Kidney epithelial cell (primary cell): ENCODE results near the gene CRYM. TPM values are rescaled to one million over a fixed set of nuclear protein-coding genes. Genes with fewer than 3 reads are reported as not detected.
"Not testable (repeated sequence)": the region's sequence is repeated elsewhere in the genome, so short reads cannot be mapped to it uniquely, and the experiment has no call there.

ENCODE experiments used
- DNase-seq: peaks from one replicate; pipeline ENCODE4 v3.0.0-alpha.2; 2010; ENCODE audit warnings: low read depth
- H3K27me3 ChIP-seq: 2 replicates; pipeline ENCODE4 v1.6.0; 2011; ENCODE audit warnings: low read length; ENCODE audit not compliant: control insufficient read depth, insufficient read depth
- H3K36me3 ChIP-seq: 2 replicates; pipeline ENCODE4 v1.5.1; 2011; ENCODE audit warnings: low read length; ENCODE audit not compliant: control insufficient read depth, insufficient read depth
- H3K4me3 ChIP-seq: 2 replicates; pipeline ENCODE4 v1.5.1; 2011; ENCODE audit warnings: low read depth, mild to moderate bottlenecking, control low read depth, low read length
- total RNA-seq: library from RNA; depleted of rRNA; stranded (reverse); fragments of >200 nt; gene quantifications from 2 replicates; pipeline ENCODE4 v1.2.3, GENCODE V29; 2015
- TF ChIP-seq, protein P1 (sequence below): IDR thresholded peaks from 2 replicates; pipeline ENCODE4 v1.5.1; 2011; ENCODE audit warnings: mild to moderate bottlenecking, moderate library complexity, low read length, control low read depth, inconsistent platforms; ENCODE audit not compliant: insufficient read depth, poor library complexity, severe bottlenecking

The CRYM gene
- total RNA-seq, 1 donor from 2014 or later = 2.0 TPM

DNA sequence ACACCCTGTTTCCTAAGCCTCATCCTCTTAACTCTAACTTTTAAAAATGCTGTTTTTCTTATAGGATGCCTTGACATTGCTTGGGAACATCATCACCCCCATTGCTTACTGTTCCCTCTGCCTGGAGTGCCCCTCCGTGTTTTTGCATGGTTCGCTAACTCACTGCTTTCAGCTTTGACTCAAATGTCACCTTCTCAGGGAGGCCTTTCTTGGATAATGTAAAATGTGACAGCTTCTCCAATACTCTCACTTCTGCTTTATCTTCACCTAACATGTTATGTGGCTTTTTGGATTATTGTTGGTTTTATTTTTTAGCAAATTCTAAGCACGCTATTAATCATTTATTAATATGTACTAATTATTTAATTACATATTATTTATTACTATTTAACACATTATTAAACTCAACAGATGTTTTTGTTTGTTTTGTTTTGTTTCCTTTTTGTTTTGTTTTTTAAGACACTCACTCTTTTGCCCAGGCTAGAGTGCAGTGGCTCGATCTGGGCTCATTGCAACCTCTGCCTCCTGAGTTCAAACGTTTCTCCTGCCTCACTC lies 3.8 kb downstream of the CRYM start:
- no peak for DNase-seq
- Histone ChIP-seq H3K27me3 (peaks cover 11% of the 10 kb centered on the region), H3K4me3 (no peak overlapping the region), H3K36me3 (no peaks in the 10 kb centered on the region)
- TF ChIP-seq, protein P1, sequence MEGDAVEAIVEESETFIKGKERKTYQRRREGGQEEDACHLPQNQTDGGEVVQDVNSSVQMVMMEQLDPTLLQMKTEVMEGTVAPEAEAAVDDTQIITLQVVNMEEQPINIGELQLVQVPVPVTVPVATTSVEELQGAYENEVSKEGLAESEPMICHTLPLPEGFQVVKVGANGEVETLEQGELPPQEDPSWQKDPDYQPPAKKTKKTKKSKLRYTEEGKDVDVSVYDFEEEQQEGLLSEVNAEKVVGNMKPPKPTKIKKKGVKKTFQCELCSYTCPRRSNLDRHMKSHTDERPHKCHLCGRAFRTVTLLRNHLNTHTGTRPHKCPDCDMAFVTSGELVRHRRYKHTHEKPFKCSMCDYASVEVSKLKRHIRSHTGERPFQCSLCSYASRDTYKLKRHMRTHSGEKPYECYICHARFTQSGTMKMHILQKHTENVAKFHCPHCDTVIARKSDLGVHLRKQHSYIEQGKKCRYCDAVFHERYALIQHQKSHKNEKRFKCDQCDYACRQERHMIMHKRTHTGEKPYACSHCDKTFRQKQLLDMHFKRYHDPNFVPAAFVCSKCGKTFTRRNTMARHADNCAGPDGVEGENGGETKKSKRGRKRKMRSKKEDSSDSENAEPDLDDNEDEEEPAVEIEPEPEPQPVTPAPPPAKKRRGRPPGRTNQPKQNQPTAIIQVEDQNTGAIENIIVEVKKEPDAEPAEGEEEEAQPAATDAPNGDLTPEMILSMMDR = no peak

DNA sequence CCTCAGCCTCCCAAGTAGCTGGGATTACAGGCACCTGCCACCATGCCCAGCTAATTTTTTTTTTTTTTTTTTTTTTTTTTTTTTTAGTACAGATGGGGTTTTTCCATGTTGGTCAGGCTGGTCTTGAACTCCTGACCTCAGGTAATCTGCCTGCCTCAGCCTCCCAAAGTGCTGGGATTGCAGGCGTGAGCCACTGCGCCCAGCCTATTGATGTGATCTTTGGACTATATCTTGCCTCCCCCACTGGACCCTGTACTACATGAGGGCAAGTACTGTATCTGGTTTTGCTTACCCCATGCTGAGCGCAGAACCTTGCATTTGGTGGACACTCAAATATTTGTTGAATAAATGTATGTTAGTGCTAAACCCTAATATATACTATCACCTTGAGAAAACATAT lies 5.3 kb downstream of the CRYM start:
- not testable (repeated sequence) for H3K36me3 ChIP-seq, H3K27me3 ChIP-seq, H3K4me3 ChIP-seq, DNase-seq

DNA sequence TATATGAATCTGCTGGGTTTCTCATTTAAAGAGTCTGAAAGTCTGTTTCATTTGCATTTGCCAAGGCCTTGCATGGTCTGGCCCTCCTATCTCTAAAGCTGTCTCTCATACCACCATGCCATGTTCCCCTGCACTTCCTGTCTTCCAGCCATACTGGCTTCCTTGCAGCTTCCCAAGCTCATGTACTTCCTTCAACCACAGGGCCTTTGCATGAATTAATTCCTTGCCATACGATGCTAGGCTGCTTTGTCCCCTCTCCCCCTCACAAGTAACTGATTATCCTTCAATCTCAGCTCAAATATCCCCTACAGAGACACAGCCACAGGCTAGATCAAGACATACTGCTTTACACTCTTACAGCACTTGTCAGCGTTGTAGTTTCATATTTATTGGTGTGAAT lies 5.8 kb downstream of the CRYM start:
- DNase-seq = no peak
- no peaks in the 10 kb centered on the region for H3K36me3 ChIP-seq
- peaks cover 3% of the 10 kb centered on the region for H3K27me3 ChIP-seq
- H3K4me3 ChIP-seq = no peak overlapping the region
- TF ChIP-seq, protein P1 = no peak

DNA sequence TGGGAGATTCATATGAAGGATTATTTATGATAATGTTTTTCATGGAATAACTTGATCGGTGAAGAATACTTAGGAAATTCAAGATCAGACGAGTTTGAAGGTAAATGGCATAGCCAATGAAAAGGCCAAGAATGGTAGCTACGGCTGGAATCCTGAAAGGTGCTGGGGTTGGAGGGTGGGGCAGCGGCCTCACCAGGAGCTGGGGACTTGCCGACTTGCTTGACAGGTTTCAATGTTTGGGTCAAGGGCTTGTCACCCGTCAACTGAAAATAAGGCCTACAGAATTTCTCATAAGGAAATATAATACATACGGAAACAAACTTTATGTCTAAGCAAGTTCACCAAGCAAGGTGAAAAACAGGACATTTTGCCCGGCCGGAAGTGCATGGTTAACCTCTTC lies 9.9 kb downstream of the CRYM start:
- H3K36me3 ChIP-seq = no peaks in the 10 kb centered on the region
- no peak for DNase-seq
- no peaks in the 10 kb centered on the region for H3K27me3 ChIP-seq
- TF ChIP-seq, protein P1 = no peak
- H3K4me3 ChIP-seq = no peak overlapping the region

DNA sequence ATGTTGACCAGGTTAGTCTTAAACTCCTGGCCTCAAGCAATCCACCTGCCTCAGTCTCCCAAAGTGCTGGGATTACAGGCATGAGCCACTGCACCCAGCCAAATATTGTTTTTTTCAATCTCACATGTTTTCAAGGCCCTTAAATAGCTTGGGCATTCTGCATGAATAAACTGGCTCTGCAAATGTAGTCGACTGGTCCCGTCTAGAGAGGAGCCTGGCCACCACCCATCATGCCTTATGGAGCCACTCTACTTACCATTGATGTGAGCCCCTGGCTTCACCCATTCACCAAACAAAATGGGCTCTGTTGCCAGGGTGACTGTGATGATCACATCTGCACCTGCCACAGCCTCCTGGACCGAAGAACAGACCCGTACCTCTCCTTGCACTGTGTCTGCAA lies 10.8 kb downstream of the CRYM start:
- Histone ChIP-seq H3K4me3 (no peak overlapping the region), H3K36me3 (no peaks in the 10 kb centered on the region), H3K27me3 (no peaks in the 10 kb centered on the region)
- TF ChIP-seq, protein P1 = no peak
- no peak for DNase-seq

DNA sequence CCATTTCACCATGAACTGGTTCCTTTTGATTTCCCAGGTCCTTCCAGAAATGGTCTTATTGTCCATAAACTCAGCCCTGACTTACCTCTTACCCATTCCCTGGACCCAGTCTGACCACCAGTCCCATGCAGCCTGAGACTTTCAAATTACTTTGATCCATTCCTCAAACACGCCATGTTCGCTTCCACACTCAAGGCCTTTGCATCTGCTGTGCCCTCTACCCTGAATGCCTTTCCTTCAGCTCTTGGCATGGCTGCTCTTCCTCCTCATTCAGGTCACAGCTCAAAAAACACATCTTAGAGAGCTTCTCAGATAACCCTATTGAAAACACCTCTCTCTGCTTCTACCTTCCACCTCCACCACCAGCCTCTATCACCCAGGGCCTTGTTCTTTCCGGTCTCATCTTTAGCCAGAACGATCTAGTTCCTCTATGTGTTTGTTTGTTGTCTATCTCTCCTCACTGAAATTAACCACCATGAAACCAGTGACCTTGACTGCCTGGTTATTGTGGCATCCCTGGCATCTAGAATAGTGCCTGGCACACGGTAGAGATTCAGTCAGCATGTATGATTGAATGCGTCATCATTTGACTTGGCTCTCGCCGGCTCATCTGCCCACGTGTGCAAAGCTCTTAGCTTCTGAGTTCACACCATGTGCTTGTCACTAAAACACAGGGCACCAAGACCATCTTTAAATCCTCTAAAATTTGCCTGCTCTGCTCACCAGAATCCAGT lies 12.8 kb downstream of the CRYM start:
- DNase-seq = no peak

More for the DNA sequence above, 12.8 kb downstream of the CRYM start:
- H3K27me3 ChIP-seq = no peaks in the 10 kb centered on the region
- no peaks in the 10 kb centered on the region for H3K36me3 ChIP-seq
- no peak overlapping the region for H3K4me3 ChIP-seq
- TF ChIP-seq, protein P1 = no peak
